Stimulated activated CD4-positive, alpha-beta T cell treated with anti-CD3 and anti-CD28 coated beads, Interleukin-12 subunit alpha, Interleukin-12 subunit beta, amount 100 ng/mL, for 48 hours (primary cell): ENCODE data around the gene CCDC34.
"Not testable (repeated sequence)": the region's sequence is repeated elsewhere in the genome, so short reads cannot be mapped to it uniquely, and the experiment has no call there.

ENCODE experiments used
- DNase-seq, 3 donors: peaks; one replicate each; pipeline ENCODE4 v3.0.0-alpha.2; 2020; ENCODE audit warnings: low read depth in 2 of 3, low spot score in 1 of 3

The CCDC34 gene

GRCh38 chr11:27327064-27327463 is 36.0 kb downstream of the CCDC34 start:
- not testable (repeated sequence) for DNase-seq

GRCh38 chr11:27322196-27322595 is 40.8 kb downstream of the CCDC34 start:
- not testable (repeated sequence) for DNase-seq

- DNase-seq, result not testable (repeated sequence)
These were observed 41.7 kb downstream of the CCDC34 start for GRCh38 chr11:27321340-27321739.

GRCh38 chr11:27319072-27319471 is 43.9 kb downstream of the CCDC34 start:
- peak in 1 of 3 donors; percentile 6 for DNase-seq

GRCh38 chr11:27317751-27318150 is 45.3 kb downstream of the CCDC34 start:
- DNase-seq, result no peak

- no peak for DNase-seq
These were observed 47.2 kb downstream of the CCDC34 start for GRCh38 chr11:27315836-27316235.

GRCh38 chr11:27313157-27313821 is 49.7 kb downstream of the CCDC34 start:
- no peak for DNase-seq

- DNase-seq, result no peak
These were observed 50.9 kb downstream of the CCDC34 start for GRCh38 chr11:27312110-27312509.

GRCh38 chr11:27310707-27311106 is 52.3 kb downstream of the CCDC34 start:
- no peak for DNase-seq

- DNase-seq, result no peak
These were observed 52.8 kb downstream of the CCDC34 start for GRCh38 chr11:27310182-27310581.

- DNase-seq, result no peak
These were observed 54.0 kb downstream of the CCDC34 start for GRCh38 chr11:27309046-27309445.

- no peak for DNase-seq
These were observed 55.8 kb downstream of the CCDC34 start for GRCh38 chr11:27307232-27307631.

- DNase-seq, result no peak
These were observed 57.3 kb downstream of the CCDC34 start for GRCh38 chr11:27305751-27306150.

GRCh38 chr11:27304514-27304913 is 58.5 kb downstream of the CCDC34 start:
- DNase-seq, result no peak

GRCh38 chr11:27303903-27304302 is 59.1 kb downstream of the CCDC34 start:
- no peak for DNase-seq

GRCh38 chr11:27300974-27301373 is 62.0 kb downstream of the CCDC34 start:
- no peak for DNase-seq

- no peak for DNase-seq
These were observed 65.4 kb downstream of the CCDC34 start for GRCh38 chr11:27297616-27298015.

GRCh38 chr11:27296497-27296896 is 66.5 kb downstream of the CCDC34 start:
- DNase-seq, result no peak

GRCh38 chr11:27295928-27296327 is 67.1 kb downstream of the CCDC34 start:
- DNase-seq, result no peak

GRCh38 chr11:27294654-27295053 is 68.4 kb downstream of the CCDC34 start:
- no peak for DNase-seq

GRCh38 chr11:27293515-27294417 is 69.2 kb downstream of the CCDC34 start:
- DNase-seq, result no peak

- DNase-seq, result no peak
These were observed 70.4 kb downstream of the CCDC34 start for GRCh38 chr11:27292637-27293010.
